Effector memory CD4-positive, alpha-beta T cell (primary cell): ENCODE measurements around the gene OPCML.

ENCODE experiments used
- DNase-seq, 3 donors: peaks; one replicate each; pipeline ENCODE4 v3.0.0-alpha.2; 2020
- H3K27ac ChIP-seq: 2 replicates; pipeline ENCODE4 v1.7.0; 2013; ENCODE audit warnings: mild to moderate bottlenecking, low read length, moderate library complexity; ENCODE audit not compliant: insufficient read depth, poor library complexity, severe bottlenecking
- H3K27me3 ChIP-seq: replicated peaks from 2 replicates; pipeline ENCODE4 v1.7.0; 2013; ENCODE audit warnings: mild to moderate bottlenecking, low read length; ENCODE audit not compliant: insufficient read depth, control insufficient read depth, poor library complexity, severe bottlenecking
- H3K36me3 ChIP-seq: 2 replicates; pipeline ENCODE4 v1.7.0; 2013; ENCODE audit warnings: mild to moderate bottlenecking, low read length, moderate library complexity; ENCODE audit not compliant: control insufficient read depth, insufficient read depth
- H3K4me1 ChIP-seq: 2 replicates; pipeline ENCODE4 v1.7.0; 2013; ENCODE audit warnings: low read length, mild to moderate bottlenecking; ENCODE audit not compliant: control insufficient read depth, insufficient read depth, poor library complexity, severe bottlenecking
- H3K4me3 ChIP-seq: 2 replicates; pipeline ENCODE4 v1.7.0; 2013; ENCODE audit warnings: low read length, low read depth, mild to moderate bottlenecking; ENCODE audit not compliant: insufficient read depth, poor library complexity, severe bottlenecking
- H3K9me3 ChIP-seq: 2 replicates; pipeline ENCODE4 v1.7.0; 2013; ENCODE audit warnings: mild to moderate bottlenecking, low read length, moderate library complexity; ENCODE audit not compliant: control insufficient read depth

The OPCML gene

DNA sequence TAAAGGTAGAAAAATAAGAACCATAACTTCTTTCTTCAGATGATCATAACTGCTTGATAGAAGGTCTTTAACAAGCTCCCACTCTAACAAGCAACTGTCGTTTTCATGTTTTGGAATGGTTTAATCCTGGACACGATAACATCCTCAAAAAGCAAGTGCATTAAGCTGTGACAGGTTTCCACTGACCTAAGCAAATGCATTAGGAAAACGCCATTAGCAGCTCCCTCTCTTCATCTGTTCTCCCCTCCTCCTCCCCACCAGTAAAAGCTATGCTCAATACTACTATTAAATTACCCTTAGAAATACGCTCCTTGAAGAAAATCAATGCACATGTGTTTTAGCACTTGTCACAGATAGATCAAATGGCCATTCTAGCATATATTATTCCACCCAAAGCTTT is 729.4 kb downstream of the OPCML start:
- H3K27me3 ChIP-seq: no peaks in the 10 kb centered on the region
- H3K4me3 ChIP-seq: no peak overlapping the region
- H3K9me3 ChIP-seq: no peaks in the 10 kb centered on the region
- no peaks in the 10 kb centered on the region for H3K36me3 ChIP-seq
- H3K4me1 ChIP-seq: no peaks in the 10 kb centered on the region
- no peak for DNase-seq
- no peak overlapping the region for H3K27ac ChIP-seq

DNA sequence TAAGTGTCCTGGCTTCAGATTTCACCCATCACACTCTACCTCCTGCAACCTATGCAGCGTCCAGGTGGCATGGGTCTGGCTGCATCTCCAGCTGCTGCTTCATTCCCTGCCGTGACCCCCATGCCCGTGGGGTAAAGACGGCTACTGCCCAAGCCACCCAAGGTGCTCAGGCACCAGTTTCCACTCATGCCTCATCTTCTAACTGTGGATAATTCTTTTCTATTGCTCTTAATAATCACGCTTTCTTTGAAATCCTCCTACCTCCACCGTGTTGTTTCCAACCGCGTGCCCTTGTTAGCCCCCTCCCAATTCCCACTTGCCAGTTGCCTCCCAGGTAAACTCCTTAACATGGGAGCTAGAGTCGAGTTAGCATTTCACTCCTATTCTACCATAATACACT is 738.5 kb downstream of the OPCML start:
- no peaks in the 10 kb centered on the region for H3K4me1 ChIP-seq
- H3K27ac ChIP-seq: no peak overlapping the region
- no peaks in the 10 kb centered on the region for H3K36me3 ChIP-seq
- H3K27me3 ChIP-seq: no peaks in the 10 kb centered on the region
- DNase-seq: no peak
- no peaks in the 10 kb centered on the region for H3K9me3 ChIP-seq
- no peak overlapping the region for H3K4me3 ChIP-seq

- no peaks in the 10 kb centered on the region for H3K4me1 ChIP-seq
- H3K4me3 ChIP-seq: no peak overlapping the region
- H3K27me3 ChIP-seq: no peaks in the 10 kb centered on the region
- H3K9me3 ChIP-seq: no peaks in the 10 kb centered on the region
- no peaks in the 10 kb centered on the region for H3K36me3 ChIP-seq
- no peak for DNase-seq
- H3K27ac ChIP-seq: no peak overlapping the region
Measured at GRCh38 chr11:132792341-132793140, 739.8 kb downstream of the OPCML start.

DNA sequence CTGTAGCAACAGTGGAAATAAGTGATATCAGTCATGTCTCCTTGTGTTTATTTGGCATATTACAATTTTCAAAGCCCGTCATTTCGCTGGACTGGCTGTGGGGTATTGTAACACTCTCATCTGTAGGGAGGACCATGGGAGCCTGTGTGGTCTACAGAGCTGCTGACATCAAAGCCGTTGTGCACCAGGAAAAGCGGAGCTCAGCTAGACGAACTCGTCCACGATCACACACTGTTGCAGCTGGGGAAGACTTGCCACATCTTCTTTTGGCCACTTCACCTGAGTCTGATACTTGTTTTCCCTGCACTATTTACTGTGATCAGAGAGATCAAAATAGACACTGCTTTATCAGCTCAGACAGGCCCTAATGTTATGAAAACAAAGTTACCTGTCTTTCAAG is 741.3 kb downstream of the OPCML start:
- Histone ChIP-seq H3K27ac (no peak overlapping the region), H3K4me1 (no peaks in the 10 kb centered on the region), H3K36me3 (no peaks in the 10 kb centered on the region), H3K4me3 (no peak overlapping the region), H3K27me3 (no peaks in the 10 kb centered on the region), H3K9me3 (no peaks in the 10 kb centered on the region)
- no peak for DNase-seq

DNA sequence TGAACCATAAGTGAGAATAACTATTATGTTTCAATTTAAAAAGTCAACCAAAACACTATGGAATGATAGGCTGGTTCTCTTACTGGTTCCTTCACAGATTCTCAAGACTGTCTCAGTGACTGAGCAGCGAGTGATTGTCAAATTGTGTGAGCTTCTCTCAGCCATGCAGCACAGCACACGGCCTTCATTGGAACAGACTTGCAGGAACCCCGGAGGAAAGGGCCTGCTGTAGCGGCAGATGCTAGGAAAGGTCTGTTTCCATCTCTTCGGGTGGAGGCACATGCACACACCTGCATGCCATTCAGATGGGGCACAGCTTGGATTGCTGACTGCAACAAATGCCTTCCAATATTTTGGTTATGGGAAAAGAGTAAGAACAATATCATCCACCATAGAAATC is 741.8 kb downstream of the OPCML start:
- Histone ChIP-seq H3K4me1 (no peaks in the 10 kb centered on the region), H3K27me3 (no peaks in the 10 kb centered on the region), H3K9me3 (no peaks in the 10 kb centered on the region), H3K27ac (no peak overlapping the region), H3K36me3 (no peaks in the 10 kb centered on the region), H3K4me3 (no peak overlapping the region)
- no peak for DNase-seq

- no peak overlapping the region for H3K4me3 ChIP-seq
Measured at GRCh38 chr11:132788816-132789325, 743.4 kb downstream of the OPCML start.

DNA sequence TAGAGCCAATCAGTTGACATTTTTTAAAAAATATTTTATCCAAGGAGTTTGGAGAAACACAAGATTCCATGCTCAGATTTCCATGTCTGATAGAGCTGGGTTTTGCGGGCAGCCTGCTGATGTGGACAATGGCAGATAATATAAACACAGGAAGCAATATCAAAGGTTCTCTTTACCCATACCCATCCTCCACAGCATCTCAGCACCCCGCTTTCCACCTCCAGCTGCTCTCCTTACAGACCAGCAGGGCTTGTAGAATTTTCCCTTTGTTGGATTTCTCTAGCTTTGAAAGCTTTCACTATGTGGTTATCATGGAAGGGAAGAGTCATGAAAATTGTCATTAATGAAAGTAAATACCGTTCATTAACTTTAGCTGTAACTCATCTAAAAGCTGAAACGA is 746.4 kb downstream of the OPCML start:
- DNase-seq: no peak
- H3K4me1 ChIP-seq: no peaks in the 10 kb centered on the region
- no peak overlapping the region for H3K27ac ChIP-seq
- H3K27me3 ChIP-seq: no peaks in the 10 kb centered on the region
- H3K9me3 ChIP-seq: no peaks in the 10 kb centered on the region
- no peak overlapping the region for H3K4me3 ChIP-seq
- H3K36me3 ChIP-seq: no peaks in the 10 kb centered on the region

More at GRCh38 chr11:132788816-132789325, 743.4 kb downstream of the OPCML start:
- no peak for DNase-seq
- Histone ChIP-seq H3K27ac (no peak overlapping the region), H3K36me3 (no peaks in the 10 kb centered on the region), H3K9me3 (no peaks in the 10 kb centered on the region), H3K4me1 (no peaks in the 10 kb centered on the region), H3K27me3 (no peaks in the 10 kb centered on the region)

DNA sequence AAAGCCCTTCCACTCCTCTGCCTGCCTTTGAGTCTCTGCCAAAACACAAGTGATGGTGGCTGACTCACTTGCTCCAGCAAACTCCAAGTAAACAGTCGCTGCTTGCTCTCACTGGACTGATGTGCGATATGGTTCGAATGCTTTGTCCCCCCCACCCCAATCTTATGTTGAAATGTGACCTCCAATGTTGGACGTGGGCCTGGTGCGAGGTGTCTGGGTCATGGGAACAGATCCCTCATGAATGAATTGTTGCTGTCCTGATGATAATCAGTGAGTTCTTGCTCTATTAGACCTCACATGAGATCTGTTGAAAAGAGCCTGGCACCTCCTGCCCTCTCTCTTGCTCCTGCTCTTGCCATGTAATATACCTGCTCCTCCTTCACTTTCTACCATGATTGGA is 747.9 kb downstream of the OPCML start:
- Histone ChIP-seq H3K4me1 (no peaks in the 10 kb centered on the region), H3K36me3 (no peaks in the 10 kb centered on the region), H3K4me3 (no peak overlapping the region), H3K27me3 (no peaks in the 10 kb centered on the region), H3K9me3 (no peaks in the 10 kb centered on the region), H3K27ac (no peak overlapping the region)
- DNase-seq: no peak

- H3K4me3 ChIP-seq: no peak overlapping the region
- no peaks in the 10 kb centered on the region for H3K36me3 ChIP-seq
- no peaks in the 10 kb centered on the region for H3K9me3 ChIP-seq
- H3K4me1 ChIP-seq: no peaks in the 10 kb centered on the region
- DNase-seq: no peak
- H3K27me3 ChIP-seq: no peaks in the 10 kb centered on the region
- no peak overlapping the region for H3K27ac ChIP-seq
Measured at GRCh38 chr11:132782102-132782501, 750.2 kb downstream of the OPCML start.

- Histone ChIP-seq H3K4me1 (no peaks in the 10 kb centered on the region), H3K27me3 (no peaks in the 10 kb centered on the region)
- no peak for DNase-seq
Measured at GRCh38 chr11:132780046-132780445, 752.3 kb downstream of the OPCML start.

More at GRCh38 chr11:132780046-132780445, 752.3 kb downstream of the OPCML start:
- H3K4me3 ChIP-seq: no peak overlapping the region
- H3K36me3 ChIP-seq: no peaks in the 10 kb centered on the region
- no peak overlapping the region for H3K27ac ChIP-seq
- H3K9me3 ChIP-seq: no peaks in the 10 kb centered on the region
